MCF 10A (cell line): Measurements from ENCODE around the gene TAF3. TPM values are rescaled to one million over a fixed set of nuclear protein-coding genes. Genes with fewer than 3 reads are reported as not detected.

Source experiments
- BruUV-seq: library from RNA; stranded (reverse); fragments of 400-500 nt; replicated peaks from 2 replicates; lab custom pipeline; 2021; lab: Mats Ljungman, UMichigan
- CTCF ChIA-PET: fragments of 300-600 bp; sonication (Branson Sonifier 250); formaldehyde crosslinking; extraction: SDS; loops from one replicate; lab custom pipeline; 2021; ENCODE audit warnings: antibody characterized with exemption, inconsistent platforms; lab: Yijun Ruan, JAX
- POLR2A ChIA-PET: fragments of 300-600, 350-650 bp; sonication (Branson Sonifier 250); formaldehyde crosslinking; extraction: SDS; loops from one replicate; lab custom pipeline; 2020; ENCODE audit warnings: antibody characterized with exemption, inconsistent platforms; lab: Yijun Ruan, JAX
- DNase-seq: peaks from one replicate; pipeline ENCODE4 v3.0.0-alpha.2; 2018; ENCODE audit not compliant: unreplicated experiment
- H3K27ac Mint-ChIP-seq: one replicate; pipeline ENCODE4 v1.8.0; 2022; ENCODE audit warnings: mild to moderate bottlenecking, low read depth, mixed read lengths; ENCODE audit not compliant: unreplicated experiment
- H3K27me3 Mint-ChIP-seq: one replicate; pipeline ENCODE4 v1.8.0; 2022; ENCODE audit warnings: mixed read lengths; ENCODE audit not compliant: insufficient read depth, unreplicated experiment
- H3K36me3 Mint-ChIP-seq: one replicate; pipeline ENCODE4 v1.8.0; 2022; ENCODE audit warnings: mild to moderate bottlenecking, moderate library complexity, mixed read lengths; ENCODE audit not compliant: insufficient read depth, unreplicated experiment
- H3K4me1 Mint-ChIP-seq: one replicate; pipeline ENCODE4 v1.8.0; 2022; ENCODE audit warnings: mixed read lengths; ENCODE audit not compliant: insufficient read depth, unreplicated experiment
- H3K4me3 Mint-ChIP-seq: one replicate; pipeline ENCODE4 v1.8.0; 2022; ENCODE audit warnings: mild to moderate bottlenecking, moderate library complexity, mixed read lengths; ENCODE audit not compliant: unreplicated experiment
- H3K9me3 Mint-ChIP-seq: one replicate; pipeline ENCODE4 v1.8.0; 2022; ENCODE audit warnings: mixed read lengths; ENCODE audit not compliant: unreplicated experiment
- intact Hi-C: fragments of 100-400 bp; cut with micrococcal nuclease; formaldehyde crosslinking; loops from 2 replicates; pipeline ENCODE4 v1.14.1; 2022
- total RNA-seq: library from RNA; stranded (reverse); gene quantifications from 2 replicates; pipeline ENCODE4 v1.2.3, GENCODE V29; 2022
- TF ChIP-seq, protein P1 (sequence below): fragments of 200-600 bp; IDR thresholded peaks from one replicate; pipeline ENCODE4 v1.8.0; 2022; ENCODE audit warnings: antibody characterized with exemption, mild to moderate bottlenecking; ENCODE audit not compliant: unreplicated experiment

Gene TAF3
- total RNA-seq, 1 experiment from 2014 or later, result 9.9 TPM

DNA sequence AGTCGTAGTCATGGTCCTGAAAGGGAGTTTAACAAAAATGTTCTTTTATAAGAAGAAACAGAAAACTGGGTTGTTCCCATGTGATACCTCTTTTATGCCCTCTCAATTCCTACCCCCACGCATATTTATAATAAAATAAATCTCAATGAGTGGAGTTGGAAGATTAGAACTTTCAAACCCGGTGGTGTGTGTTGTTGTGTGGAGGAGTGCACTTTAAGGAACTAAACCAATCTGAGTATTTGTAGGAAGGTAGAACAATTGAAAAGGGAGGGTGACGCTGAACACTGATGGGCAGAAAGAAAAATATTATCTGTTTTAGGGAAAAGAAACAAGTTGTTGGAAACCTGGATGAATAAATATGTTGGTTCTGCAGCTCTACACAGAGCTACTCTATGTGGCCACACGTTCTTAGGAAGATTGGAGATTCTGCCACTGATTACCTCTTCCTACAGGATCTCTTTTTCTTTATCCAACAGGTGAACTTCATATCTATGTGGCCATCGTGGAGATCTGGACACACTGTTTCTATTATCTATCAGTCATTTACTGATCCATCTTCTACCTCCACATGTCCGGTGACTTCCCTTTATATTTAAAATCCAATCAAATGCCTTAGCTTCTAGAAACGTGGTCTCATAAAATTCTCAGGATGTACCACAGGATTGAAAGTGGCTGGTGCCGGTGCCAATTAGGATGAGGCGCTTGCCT, 223.1 kb downstream of the TAF3 start:
- Mint-ChIP-seq H3K4me3 (no peak overlapping the region), H3K4me1 (peaks cover 5% of the 10 kb centered on the region), H3K27ac (no peak overlapping the region), H3K27me3 (peaks cover 54% of the 10 kb centered on the region), H3K36me3 (no peaks in the 10 kb centered on the region), H3K9me3 (no peaks in the 10 kb centered on the region)
- POLR2A ChIA-PET, result interaction anchor here (1.9 kb wide), 1 partner anchor 10 kb away, joined by 4 read pairs; no protein-coding TSS in a partner anchor
- BruUV-seq, result no TSS peak
- TF ChIP-seq, protein P1, sequence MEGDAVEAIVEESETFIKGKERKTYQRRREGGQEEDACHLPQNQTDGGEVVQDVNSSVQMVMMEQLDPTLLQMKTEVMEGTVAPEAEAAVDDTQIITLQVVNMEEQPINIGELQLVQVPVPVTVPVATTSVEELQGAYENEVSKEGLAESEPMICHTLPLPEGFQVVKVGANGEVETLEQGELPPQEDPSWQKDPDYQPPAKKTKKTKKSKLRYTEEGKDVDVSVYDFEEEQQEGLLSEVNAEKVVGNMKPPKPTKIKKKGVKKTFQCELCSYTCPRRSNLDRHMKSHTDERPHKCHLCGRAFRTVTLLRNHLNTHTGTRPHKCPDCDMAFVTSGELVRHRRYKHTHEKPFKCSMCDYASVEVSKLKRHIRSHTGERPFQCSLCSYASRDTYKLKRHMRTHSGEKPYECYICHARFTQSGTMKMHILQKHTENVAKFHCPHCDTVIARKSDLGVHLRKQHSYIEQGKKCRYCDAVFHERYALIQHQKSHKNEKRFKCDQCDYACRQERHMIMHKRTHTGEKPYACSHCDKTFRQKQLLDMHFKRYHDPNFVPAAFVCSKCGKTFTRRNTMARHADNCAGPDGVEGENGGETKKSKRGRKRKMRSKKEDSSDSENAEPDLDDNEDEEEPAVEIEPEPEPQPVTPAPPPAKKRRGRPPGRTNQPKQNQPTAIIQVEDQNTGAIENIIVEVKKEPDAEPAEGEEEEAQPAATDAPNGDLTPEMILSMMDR, result no peak
- CTCF ChIA-PET, result interaction anchor here (1.1 kb wide), 1 partner anchor 15 kb away, joined by 3 read pairs; no protein-coding TSS in a partner anchor
- intact Hi-C loops, result no loop called here
- no peak for DNase-seq

DNA sequence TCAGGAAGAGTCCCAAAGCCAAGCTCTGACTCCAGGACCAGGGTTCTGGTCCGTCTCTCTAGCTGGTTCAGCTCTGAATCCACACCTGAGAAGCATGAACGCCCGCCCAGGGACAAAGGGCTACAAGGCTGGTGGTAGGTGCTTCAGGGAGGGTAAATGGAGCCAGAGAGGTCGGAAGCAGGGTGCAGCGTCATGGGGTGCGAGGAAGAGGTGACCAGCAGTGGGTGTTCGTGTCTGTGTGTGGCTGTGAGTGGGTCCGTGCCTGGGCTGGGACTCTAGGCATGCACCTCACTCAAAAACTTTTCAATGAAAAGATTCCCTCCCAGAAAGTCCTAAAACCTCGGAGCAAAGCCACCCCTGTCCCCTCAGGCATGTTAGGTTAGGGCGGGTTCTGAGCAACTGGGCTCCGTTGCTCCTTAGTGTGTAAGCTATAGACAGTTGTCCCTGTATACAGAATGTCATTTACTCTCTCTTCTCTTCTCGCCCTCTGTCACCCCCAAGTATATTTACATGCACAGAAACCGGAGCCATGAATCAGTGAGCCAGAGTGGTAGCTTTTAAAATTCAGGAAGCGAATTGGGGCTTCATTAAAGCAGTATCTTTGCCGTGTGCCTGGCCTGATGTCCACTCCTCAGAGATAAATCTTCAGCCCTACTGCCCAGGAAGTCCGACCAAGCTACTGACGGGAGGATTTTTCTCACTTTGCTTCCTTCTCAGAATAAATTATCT, 223.9 kb downstream of the TAF3 start:
- POLR2A ChIA-PET, result interaction anchor here (1.9 kb wide), 1 partner anchor 10 kb away, joined by 4 read pairs; no protein-coding TSS in a partner anchor
- CTCF ChIA-PET, result interaction anchor here (0.6 to 1.1 kb wide), 2 partner anchors 15 to 20 kb away, joined by 3 read pairs; no protein-coding TSS in a partner anchor
- DNase-seq, result no peak
- peaks cover 50% of the 10 kb centered on the region for H3K27me3 Mint-ChIP-seq
- H3K4me1 Mint-ChIP-seq, result peaks cover 5% of the 10 kb centered on the region
- no TSS peak for BruUV-seq
- no peaks in the 10 kb centered on the region for H3K9me3 Mint-ChIP-seq
- intact Hi-C loops, result no loop called here
- H3K36me3 Mint-ChIP-seq, result no peaks in the 10 kb centered on the region
- no peak overlapping the region for H3K4me3 Mint-ChIP-seq
- TF ChIP-seq, protein P1, result no peak
- H3K27ac Mint-ChIP-seq, result no peak overlapping the region

DNA sequence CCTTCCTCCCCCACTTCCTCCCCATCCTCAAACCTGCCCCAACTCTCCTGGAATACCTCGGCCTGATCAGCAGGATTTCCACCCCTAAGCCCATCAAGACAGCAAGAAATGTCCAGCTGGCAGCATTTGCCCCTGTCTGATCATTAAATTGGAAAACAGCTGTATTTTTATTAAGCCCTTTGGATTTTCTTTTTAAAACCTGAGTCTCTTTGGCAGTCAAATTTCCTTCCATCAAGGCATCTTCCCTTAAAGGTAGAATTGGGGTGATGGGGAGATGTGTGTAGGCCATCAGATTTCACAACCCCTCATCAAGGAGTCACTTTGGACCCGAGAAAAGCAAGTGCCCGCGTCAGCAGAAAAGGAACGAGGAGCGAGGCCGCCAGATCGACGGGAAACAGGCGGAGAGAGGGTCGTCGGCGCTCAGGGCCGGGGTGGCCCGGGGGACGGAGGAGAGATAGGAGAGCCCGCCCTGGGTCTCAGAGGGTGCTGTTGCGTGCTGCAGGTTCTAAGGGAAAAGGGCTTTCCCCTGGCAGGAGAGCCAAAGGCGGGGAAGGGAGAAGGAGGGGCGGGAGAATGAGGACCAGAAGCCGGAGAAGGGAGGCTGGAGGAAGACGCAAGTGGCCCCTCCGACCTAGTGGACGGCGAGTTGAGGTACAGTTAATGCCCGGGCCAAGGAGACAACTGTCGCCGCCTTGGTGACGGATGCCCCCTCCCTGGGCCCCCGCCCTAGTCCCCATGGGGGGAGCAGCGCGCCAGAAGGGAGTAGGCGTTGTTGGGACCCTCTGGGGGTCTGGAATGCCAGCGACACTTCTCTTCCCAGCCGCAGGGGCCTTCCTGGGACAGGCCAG, 224.6 kb downstream of the TAF3 start:
- ChIA-PET POLR2A (interaction anchor here (1.9 kb wide), 1 partner anchor 11 kb away, joined by 4 read pairs; no protein-coding TSS in a partner anchor), CTCF (interaction anchor here (0.6 kb wide), 1 partner anchor 21 kb away, joined by 3 read pairs; no protein-coding TSS in a partner anchor)
- Mint-ChIP-seq H3K4me3 (no peak overlapping the region), H3K36me3 (no peaks in the 10 kb centered on the region), H3K9me3 (no peaks in the 10 kb centered on the region), H3K27ac (no peak overlapping the region), H3K4me1 (peaks cover 5% of the 10 kb centered on the region), H3K27me3 (peaks cover 42% of the 10 kb centered on the region)
- BruUV-seq, result no TSS peak
- intact Hi-C loops, result no loop called here
- TF ChIP-seq, protein P1, result no peak
- DNase-seq, result no peak
